ENCODE measurements around the gene NHEJ1.
A peak's percentile ranks its signal among the peaks of the same experiment; 100 is the strongest.

The NHEJ1 gene

DNA sequence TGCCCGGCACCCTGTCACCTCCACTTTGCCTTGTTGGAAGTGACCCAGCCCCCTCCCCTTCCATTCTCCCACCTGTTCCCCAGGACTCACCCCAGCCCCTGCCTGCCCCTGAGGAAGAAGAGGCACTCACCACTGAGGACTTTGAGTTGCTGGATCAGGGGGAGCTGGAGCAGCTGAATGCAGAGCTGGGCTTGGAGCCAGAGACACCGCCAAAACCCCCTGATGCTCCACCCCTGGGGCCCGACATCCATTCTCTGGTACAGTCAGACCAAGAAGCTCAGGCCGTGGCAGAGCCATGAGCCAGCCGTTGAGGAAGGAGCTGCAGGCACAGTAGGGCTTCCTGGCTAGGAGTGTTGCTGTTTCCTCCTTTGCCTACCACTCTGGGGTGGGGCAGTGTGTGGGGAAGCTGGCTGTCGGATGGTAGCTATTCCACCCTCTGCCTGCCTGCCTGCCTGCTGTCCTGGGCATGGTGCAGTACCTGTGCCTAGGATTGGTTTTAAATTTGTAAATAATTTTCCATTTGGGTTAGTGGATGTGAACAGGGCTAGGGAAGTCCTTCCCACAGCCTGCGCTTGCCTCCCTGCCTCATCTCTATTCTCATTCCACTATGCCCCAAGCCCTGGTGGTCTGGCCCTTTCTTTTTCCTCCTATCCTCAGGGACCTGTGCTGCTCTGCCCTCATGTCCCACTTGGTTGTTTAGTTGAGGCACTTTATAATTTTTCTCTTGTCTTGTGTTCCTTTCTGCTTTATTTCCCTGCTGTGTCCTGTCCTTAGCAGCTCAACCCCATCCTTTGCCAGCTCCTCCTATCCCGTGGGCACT, 21.9 kb upstream of the NHEJ1 start:
- DNase-seq = no peak

DNA sequence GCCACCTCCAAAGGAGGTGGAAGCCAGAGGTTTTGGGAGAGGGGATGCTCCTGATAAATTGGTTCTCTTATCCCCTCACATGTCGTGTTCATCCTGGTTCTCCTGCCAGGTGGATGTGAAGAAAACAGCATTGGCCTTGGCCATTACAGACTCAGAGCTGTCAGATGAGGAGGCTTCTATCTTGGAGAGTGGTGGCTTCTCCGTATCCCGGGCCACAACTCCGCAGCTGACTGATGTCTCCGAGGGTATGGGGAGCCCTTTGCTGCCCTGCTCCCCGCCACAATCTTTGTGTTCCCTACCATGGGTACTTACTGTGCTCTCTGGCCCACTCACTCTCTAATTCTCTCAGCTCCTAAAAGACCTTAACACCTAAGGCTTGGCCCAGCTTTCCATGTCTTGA, 20.9 kb upstream of the NHEJ1 start:
- no peak for DNase-seq

DNA sequence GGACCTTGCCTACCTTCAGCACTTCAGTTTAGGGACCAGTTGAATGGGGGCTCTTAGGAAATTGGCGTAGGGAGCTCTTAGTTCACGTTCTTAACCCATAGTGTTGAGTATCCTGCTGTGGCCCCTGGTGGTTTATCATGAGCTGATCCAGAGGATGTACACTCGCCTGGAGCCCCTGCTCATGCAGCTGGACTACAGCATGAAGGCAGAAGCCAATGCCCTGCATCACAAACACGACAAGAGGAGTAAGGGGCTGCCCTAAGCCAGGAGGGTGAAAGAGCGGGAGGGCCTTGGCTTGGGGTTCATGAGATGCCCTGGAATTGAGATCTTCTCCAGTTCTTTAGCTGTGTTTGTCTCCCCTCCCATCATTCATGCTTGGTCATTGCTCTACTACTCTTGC, 20.3 kb upstream of the NHEJ1 start:
- DNase-seq = no peak

DNA sequence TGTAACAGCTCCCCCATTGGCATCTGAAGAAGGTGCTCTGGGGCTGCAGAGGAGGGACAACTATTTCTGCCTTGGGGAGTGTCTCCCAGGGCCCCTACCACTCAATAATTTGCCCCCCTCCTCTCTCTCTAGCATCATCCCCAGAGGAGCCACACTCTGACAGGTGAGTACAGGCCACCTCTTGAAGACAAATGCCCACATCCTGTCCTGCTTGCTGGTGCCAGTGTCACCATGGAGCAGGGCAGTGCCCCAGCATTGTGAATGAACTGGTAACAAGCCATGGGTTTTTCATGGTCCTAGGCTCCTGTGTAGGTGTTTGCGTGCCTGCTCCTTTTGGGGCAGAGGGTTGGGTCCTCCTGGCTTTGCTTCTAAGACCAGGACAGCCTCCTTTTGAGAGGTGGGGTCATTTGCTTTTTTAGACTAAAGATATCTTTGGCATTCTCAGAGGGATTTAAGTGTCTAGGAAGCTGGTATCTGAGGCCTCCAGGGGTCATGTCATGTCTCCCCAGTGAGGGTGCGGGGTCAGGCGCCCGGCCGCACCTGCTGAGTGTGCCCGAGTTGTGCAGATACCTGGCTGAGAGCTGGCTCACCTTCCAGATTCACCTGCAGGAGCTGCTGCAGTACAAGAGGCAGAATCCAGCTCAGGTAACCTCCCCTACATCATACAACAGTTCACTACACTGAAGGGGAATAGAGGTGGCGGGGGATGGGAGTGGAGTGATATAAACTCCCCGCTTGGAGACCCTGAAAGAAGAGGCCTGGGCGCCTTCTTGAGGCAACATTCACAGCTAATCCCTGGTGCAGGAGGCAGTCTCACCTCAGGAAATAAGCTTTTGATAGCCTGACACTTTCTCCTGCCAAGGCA, 19.2 kb upstream of the NHEJ1 start:
- no peak for DNase-seq

DNA sequence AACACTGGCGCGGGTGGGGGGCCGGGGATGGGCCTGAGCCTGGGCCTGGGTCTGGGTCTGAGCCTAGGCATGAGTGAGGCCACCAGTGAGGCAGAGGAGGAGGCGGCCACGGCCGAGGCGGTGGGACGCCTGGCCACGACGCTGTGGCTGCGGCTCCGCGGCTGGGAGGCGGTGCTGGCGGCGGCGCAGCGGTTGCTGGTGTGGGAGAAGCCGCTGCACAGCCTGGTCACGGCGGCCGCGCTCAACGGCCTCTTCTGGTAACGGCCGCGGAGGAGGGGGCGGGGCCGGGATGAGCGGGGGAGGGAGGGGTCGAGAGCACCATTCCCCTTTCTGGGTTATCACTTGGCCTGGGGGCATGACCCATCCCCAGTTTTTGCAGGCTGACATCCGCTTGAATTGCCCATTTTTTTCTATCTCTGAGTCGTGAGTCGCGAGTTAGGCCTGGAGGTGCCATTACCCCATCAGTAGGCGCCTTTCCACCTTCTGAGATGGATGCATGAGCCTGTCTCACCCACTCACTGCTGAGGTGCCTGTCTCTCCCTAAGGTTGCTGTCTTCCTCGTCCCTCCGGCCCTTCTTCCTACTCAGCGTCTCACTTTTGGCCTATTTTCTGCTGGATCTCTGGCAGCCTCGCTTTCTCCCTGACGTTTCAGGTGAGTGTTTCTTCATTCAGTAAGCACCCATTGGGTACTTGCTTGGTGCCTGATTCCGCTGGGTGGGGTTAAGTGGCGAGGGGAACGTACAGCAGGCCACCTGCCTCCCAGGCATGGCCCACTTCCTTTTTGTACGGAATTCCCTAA, 18.0 kb upstream of the NHEJ1 start:
- DNase-seq = no peak

- DNase-seq = peak; percentile 15
These were observed 17.1 kb upstream of the NHEJ1 start, which contains the start of gene RETREG2 for GRCh38 chr2:219177552-219178376. RETREG2 (plus strand) TSS chr2:219178275; CDS start chr2:219178353, 78 bp downstream.

DNA sequence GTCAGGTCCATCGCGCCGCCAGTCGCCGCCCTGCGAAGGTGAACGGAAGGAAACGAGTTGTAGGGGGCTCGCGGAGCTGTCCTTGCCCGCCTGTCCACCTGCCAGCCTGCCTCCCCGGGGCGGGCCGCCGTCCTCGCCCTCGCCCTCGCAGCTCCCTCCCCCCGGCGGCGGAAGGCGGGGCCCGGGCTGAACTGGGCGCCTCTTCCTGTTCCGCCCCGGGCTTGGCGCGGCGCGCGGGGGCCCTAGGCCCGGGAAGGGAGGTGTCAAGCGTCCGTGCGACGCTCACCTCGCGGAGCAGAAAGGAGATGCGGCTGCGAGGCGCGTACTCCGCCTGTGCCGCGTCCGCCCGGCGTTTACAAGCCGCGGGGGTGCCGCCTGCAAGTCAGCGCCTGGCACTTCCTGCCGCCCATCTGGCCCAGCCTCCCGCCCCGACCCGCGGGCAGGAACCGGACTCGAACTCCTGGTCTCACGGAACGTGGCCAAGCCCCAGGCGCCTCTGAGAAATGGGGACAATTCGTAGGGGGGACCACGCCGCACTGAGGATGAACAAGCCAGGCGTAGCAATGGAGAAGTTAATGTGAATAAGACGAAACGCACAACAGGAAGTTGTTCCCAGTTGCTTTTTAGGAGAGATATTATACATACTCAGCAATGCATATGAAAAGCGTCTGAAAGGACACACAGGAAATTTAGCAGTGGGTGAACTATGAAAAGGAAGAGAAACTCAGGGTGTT, 16.4 kb upstream of the NHEJ1 start, which contains the start of gene CNPPD1:
TSS of gene CNPPD1 (minus strand) at position 108 of the 734 bp plus-strand sequence. CDS start at position 11, 97 bp downstream.
- peak; percentile 51 for DNase-seq

DNA sequence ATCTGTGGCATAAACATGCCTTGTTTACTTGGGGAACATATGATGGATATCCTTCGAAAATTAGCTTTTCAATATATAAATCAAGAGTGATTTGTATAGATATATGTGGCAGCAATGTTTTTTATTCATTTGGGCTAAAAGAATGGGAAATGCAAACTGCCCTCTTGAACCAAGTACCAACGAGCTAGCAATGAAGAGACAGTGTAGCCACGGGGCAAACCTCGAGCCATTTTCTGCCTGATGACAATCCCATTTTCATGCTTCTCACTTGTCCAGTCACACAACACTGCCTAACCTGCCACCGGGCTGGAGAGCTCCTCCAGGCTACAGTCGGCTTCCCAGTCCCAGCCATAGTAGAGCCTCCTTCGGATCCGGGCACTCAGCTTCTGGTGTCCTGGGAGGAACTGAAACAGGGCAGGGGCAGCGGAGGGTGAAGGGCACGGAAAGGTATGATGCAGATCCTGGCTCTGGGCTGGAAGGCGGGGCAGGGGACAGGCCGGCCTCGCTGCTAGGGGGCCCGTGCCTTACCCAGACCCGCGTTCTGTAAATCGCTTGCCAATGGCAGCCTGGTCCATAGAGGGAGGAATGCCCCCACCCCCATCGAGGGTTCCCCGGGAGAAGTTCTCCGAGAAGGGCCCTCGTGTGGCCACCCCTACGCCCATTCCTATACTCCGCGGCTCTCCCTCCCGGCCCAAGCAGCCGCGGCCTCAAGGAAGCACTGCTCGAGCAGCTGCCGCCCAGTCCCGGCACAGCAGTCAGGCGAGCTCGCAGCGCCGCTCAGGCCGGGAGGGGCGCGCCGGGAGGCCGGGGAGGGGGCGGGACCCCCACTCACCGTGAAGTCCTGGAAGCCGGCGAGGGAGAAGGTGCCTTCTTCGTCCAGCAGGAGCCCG, 15.6 kb upstream of the NHEJ1 start:
- no peak for DNase-seq

DNA sequence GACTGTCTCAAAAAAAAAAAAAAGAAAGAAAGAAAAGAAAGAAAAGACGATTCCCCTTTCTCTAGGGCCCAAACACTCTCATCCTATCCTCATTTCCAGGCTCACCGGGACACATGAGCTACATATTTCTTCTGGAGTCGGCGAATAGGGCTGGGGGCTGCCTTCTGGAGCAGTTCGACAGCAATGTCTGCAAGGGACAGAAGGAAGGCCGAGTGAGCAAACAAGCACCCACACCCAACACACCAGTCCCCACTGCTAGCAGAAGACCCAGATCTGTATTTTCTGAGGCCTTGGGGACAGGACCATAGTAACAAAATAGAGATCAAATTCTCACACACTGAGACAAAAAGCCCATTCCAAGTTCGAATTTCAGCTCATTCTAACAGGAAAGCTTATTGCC, 14.9 kb upstream of the NHEJ1 start:
- no peak for DNase-seq

GRCh38 chr2:219174801-219175200, 14.2 kb upstream of the NHEJ1 start:
- DNase-seq = no peak

DNA sequence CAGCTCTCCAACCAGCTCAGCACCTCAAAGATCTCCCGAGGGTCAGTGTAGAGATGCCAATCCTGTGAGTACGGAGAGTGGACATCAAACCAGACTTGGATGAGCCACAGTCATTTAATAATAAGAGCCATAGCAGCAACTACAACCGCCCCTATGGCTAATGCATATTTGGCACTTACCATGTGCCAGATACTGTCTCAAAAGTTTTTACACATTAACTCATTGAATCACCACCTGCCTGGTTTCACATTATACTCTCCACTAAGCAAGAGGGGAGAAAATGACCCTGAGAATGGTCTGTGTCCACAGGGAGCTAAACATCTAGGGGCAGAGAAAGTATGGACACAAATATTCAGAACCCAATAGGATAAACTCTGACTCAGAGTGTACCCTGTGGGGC, 13.5 kb upstream of the NHEJ1 start:
- no peak for DNase-seq

DNA sequence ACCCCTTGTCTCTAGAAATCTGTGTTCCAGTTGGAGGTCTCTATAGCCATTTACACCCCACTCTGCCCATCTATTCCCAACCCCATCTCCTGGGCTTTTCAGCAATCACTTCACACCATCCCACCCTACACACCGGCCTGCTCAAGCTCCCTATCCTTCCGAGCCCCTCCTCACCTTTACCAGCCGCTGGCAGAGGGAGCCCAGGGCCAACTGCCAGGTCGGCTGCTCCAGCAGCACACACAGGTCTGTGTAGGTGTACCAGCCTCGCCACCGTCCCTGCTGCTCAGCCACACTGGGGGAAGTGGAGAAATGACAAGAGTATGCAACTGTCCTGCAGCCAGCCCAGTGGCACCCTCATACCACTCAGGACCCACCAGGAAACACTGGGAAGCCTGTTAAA, 12.6 kb upstream of the NHEJ1 start:
- no peak for DNase-seq

DNA sequence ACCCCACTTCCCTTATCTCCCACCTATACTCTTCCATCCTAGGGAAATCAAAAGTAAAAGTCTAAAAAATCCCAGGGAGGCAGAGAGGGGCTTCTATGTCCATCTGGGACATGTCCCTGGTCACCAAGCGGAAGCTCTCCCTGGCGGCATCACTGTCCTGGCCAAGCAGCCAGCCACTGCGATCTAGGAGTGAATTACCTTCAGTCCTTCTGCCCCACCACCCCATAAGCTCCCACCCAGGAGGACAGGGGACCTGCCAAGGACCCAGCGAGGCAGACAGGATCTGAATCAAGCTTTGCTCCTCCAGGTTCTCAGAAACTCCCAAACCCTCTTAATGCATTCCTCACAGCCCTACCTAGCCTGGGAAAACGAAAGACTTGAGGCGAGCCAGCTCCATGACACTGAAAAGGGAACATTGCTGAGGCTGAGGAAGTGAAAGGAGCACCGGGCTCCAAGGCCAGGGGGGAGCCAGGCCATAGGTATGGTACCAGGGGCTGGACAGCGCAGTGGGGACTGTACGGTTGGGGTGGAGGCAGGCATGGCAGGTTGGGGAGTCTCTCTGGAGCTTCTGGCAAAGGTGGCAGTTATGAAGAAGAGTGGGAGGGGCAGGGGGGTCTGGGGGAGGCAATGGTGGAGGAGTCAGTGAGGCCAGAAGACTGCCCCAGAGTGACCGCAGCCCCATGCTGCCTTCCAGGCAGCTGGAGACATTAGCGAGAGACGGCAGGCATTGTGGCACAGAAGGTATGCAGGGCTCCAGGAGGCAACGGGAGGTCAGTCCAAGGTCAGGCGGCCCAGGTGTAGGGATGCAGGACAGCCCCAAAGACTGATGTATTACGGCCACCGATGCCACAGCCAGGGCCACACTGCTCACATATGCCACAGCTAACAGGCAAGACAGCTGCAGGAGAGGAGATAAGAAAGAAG, 11.9 kb upstream of the NHEJ1 start:
- DNase-seq = no peak

GRCh38 chr2:219171231-219171651, 10.6 kb upstream of the NHEJ1 start:
- DNase-seq = peak; percentile 9

DNA sequence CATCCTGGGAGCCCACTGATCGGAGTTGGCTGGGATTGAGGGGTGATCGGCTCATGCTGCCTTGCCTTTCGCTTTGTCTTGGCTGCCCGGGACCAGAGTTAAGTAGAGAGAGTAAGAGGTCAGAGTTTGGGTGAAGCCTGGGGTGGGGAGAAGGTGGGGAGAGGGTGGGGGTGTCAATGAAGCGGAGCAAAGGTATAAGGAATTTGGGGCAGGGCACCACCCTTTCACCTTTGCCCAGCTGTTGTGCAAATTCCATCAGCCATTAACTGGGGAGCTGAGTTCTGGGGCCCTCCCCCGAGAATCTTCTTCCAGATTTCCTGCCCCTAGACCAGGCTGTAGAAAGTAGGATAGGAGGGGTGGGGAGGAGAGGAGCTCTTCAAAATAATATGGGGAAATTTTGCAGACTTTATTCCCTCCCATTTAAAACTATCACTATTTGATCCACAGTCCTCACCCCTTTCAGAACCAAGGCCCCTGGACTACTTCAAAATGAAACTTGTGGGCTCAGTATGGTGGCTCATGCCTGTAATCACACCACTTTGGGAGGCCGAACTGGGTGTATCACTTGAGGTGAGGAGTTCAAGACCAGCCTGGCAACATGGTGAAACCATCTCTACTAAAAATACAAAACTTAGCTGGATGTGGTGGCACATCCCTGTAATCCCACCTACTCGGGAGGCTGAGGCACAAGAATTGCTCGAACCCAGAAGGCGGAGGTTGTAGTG, 9.5 kb upstream of the NHEJ1 start, which contains the start of gene SLC23A3:
TSS of gene SLC23A3 (minus strand) at position 100 of the 725 bp plus-strand sequence. CDS start at position 55, 45 bp downstream.
- DNase-seq = no peak

GRCh38 chr2:219168932-219169331, 8.3 kb upstream of the NHEJ1 start:
- DNase-seq = no peak

GRCh38 chr2:219168526-219168925, 7.9 kb upstream of the NHEJ1 start:
- DNase-seq = no peak

DNA sequence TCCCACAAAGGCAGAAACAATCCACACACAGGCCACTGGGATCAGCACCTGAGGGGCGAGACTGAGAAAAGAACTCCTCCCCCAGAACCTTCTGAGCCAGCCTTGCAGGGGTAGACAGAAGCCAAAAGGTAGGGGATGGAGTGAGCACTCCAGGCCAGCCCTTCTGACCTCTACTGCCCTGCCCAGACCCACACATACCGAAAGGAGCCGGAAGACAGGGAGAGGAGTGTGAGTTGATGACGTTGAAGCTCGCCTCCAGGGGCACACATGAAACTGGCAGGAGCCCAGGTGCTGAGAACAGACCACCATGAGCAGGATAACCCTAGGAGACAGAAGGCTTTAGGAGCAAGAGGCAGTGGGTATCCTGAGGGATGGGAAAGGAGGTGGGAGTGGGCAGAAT, 7.4 kb upstream of the NHEJ1 start:
- no peak for DNase-seq
